OCI-LY7 (cell line): ENCODE results near the gene CTBP1.

Experiments used
- EZH2phosphoT487 ChIP-seq: fragments of 200-600 bp; sonication (generic); IDR thresholded peaks from 2 replicates; pipeline ENCODE4 v1.6.1; 2018; ENCODE audit warnings: low read depth, borderline replicate concordance, mild to moderate bottlenecking, mixed run types, antibody characterized with exemption, low read length, moderate library complexity, mixed read lengths
- TF ChIP-seq, protein P1 (sequence below): fragments of 200-600 bp; sonication (generic); conservative IDR thresholded peaks from 2 replicates; pipeline ENCODE4 v1.5.1; 2014; ENCODE audit warnings: mild to moderate bottlenecking, antibody characterized with exemption, low read length, moderate library complexity, mixed read lengths

DNA sequence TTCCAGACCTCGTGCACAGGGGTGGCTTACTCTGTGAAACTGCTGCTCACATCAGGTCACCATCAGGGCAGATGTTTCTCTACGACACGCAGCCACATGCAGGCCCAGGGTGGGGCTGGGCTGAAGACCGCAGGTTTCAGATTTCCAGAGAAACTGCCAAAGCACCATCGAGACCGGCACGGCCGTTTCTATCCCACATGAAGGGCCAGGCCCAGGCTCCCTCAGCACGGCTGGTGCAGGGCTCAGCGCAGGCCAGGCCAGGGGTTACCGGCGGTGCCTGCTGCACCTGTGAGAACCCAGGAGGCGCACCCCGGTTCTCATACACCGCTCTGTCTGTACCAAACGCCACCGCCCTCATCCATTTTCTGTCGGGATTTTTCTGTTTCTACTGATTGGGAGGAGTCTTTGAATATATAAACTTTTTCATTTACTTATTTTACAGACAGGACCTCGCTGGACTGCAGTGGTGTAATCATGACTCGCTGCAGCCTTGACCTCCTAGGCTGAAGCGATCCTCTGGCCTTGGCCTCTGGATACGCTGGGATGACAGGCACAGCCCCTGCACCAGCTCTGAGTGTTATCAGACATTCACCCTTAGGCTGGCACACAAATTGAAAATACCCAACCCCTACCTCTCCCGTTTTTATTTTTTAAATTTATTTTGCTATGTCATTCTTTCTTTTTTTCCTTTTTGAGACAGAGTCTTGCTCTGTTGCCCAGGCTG is 17.1 kb downstream of the CTBP1 start:
- TF ChIP-seq, protein P1, sequence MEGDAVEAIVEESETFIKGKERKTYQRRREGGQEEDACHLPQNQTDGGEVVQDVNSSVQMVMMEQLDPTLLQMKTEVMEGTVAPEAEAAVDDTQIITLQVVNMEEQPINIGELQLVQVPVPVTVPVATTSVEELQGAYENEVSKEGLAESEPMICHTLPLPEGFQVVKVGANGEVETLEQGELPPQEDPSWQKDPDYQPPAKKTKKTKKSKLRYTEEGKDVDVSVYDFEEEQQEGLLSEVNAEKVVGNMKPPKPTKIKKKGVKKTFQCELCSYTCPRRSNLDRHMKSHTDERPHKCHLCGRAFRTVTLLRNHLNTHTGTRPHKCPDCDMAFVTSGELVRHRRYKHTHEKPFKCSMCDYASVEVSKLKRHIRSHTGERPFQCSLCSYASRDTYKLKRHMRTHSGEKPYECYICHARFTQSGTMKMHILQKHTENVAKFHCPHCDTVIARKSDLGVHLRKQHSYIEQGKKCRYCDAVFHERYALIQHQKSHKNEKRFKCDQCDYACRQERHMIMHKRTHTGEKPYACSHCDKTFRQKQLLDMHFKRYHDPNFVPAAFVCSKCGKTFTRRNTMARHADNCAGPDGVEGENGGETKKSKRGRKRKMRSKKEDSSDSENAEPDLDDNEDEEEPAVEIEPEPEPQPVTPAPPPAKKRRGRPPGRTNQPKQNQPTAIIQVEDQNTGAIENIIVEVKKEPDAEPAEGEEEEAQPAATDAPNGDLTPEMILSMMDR, result no peak
- TF ChIP-seq EZH2phosphoT487, result no peak
